Stimulated activated effector memory CD8-positive, alpha-beta T cell treated with anti-CD3 and anti-CD28 coated beads, Interleukin-12 subunit alpha, Interleukin-12 subunit beta, amount 100 ng/mL, for 72 hours (primary cell): ENCODE results near the gene NLRP13.
"Not testable (repeated sequence)": the region's sequence is repeated elsewhere in the genome, so short reads cannot be mapped to it uniquely, and the experiment has no call there.

ENCODE experiments used
- ATAC-seq: fragments of 150-1000 bp; cut with Tn5 transposase; 2 replicates; pipeline ENCODE4 v1.10.0; 2021
- DNase-seq, 2 donors: peaks; one replicate each; pipeline ENCODE4 v3.0.0; 2021 to 2022; ENCODE audit warnings: low spot score in 2 of 2
- H3K27ac Mint-ChIP-seq: one replicate; pipeline ENCODE4 v1.8.0; 2022; ENCODE audit warnings: mild to moderate bottlenecking, mixed read lengths
- H3K36me3 Mint-ChIP-seq: one replicate; pipeline ENCODE4 v1.8.0; 2022; ENCODE audit warnings: mild to moderate bottlenecking, mixed read lengths
- H3K4me1 Mint-ChIP-seq: one replicate; pipeline ENCODE4 v1.8.0; 2022; ENCODE audit warnings: mixed read lengths
- H3K4me3 Mint-ChIP-seq: one replicate; pipeline ENCODE4 v1.8.0; 2022; ENCODE audit warnings: mild to moderate bottlenecking, mixed read lengths
- H3K9me3 Mint-ChIP-seq: one replicate; pipeline ENCODE4 v1.8.0; 2022; ENCODE audit warnings: mixed read lengths

Gene NLRP13

DNA sequence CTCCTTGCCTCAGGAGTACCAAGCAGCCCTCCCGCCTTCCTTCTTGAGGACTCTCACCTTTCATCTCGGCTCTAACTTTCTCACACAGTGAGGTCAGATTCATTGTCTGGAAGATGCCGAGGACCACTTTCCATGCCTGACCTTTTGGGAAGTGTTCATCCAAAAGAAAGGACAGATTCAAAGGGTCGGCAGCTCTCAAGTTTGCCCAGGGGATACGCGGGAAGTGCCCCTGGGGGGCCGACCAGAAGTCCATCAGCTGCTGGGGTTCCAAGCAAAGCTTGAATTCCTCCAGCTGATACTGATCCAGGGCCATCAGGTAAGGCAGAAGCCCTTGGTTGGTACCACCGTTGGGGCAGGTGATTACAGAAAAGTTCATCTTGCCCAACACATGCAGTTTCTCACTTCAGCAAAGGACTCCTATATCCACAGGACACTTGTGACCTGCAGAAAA lies at the start of gene NLRP13:
Gene NLRP13, minus strand, starts transcription at position 401 of the 451 bp plus-strand sequence. Its CDS starts 25 bp downstream, at position 376.
- H3K36me3 Mint-ChIP-seq: no peaks in the 10 kb centered on the region
- H3K27ac Mint-ChIP-seq: no peak within 1 kb of the TSS
- H3K4me3 Mint-ChIP-seq: no peak within 1 kb of the TSS
- H3K4me1 Mint-ChIP-seq: no peaks in the 10 kb centered on the region
- DNase-seq: no peak
- H3K9me3 Mint-ChIP-seq: peaks cover 5% of the 10 kb centered on the region
- no peak for ATAC-seq

- Mint-ChIP-seq H3K4me1 (no peaks in the 10 kb centered on the region), H3K27ac (no peak overlapping the region), H3K9me3 (peaks cover 12% of the 10 kb centered on the region), H3K36me3 (no peaks in the 10 kb centered on the region), H3K4me3 (no peak overlapping the region)
- DNase-seq (no peak), ATAC-seq (no peak)
These were observed 48.3 kb upstream of the NLRP13 start for GRCh38 chr19:55980415-55980814.

DNA sequence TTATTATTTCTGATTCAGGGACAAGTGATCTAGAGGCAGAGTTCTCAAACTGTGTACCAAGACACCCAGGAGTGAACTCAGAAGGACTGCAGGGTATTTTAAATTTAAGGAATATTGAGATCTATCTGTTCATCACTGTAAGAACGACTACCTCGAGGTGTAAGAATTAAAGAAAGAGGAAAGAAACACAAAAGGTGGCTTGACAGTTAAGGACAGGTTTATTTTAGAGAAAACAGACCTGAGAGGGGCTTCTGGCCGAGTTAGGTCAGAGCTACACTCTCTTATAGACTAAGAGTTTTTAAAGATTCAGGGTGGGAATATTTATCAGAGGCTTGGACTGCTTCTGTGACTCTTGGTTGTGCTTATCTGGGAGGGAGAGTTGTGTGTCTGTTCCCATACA lies 41.8 kb upstream of the NLRP13 start:
- no peak for DNase-seq
- H3K4me1 Mint-ChIP-seq: no peaks in the 10 kb centered on the region
- no peaks in the 10 kb centered on the region for H3K36me3 Mint-ChIP-seq
- H3K27ac Mint-ChIP-seq: no peak overlapping the region
- no peak for ATAC-seq
- peaks cover 11% of the 10 kb centered on the region for H3K9me3 Mint-ChIP-seq
- no peak overlapping the region for H3K4me3 Mint-ChIP-seq

DNA sequence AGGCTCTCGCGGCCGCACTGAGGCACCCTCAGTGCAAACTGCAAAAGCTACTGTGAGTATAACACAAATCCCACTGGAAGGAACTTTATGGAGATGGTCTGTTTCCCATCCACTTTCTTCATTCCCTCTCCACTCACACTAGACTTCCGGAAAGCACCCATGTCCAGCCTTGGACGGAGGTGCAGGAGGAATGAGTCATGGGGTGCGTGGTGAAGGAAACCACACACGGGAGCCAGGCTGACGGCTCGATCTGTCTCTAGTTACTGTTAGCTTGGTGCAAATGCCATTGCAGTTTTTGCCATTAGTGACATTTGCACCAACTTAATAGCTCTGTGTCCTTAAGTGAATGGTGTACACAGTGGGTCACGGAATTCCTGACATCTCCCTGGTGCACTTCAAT lies 30.1 kb upstream of the NLRP13 start:
- Mint-ChIP-seq H3K36me3 (no peaks in the 10 kb centered on the region), H3K4me1 (no peaks in the 10 kb centered on the region), H3K4me3 (no peak overlapping the region), H3K9me3 (peaks cover 3% of the 10 kb centered on the region), H3K27ac (no peak overlapping the region)
- ATAC-seq: no peak
- DNase-seq: no peak

GRCh38 chr19:55959996-55960675 lies 28.0 kb upstream of the NLRP13 start:
- ATAC-seq (no peak), DNase-seq (no peak)
- no peak overlapping the region for H3K4me3 Mint-ChIP-seq
- H3K27ac Mint-ChIP-seq: no peak overlapping the region
- no peaks in the 10 kb centered on the region for H3K4me1 Mint-ChIP-seq
- no peaks in the 10 kb centered on the region for H3K9me3 Mint-ChIP-seq
- no peaks in the 10 kb centered on the region for H3K36me3 Mint-ChIP-seq

DNA sequence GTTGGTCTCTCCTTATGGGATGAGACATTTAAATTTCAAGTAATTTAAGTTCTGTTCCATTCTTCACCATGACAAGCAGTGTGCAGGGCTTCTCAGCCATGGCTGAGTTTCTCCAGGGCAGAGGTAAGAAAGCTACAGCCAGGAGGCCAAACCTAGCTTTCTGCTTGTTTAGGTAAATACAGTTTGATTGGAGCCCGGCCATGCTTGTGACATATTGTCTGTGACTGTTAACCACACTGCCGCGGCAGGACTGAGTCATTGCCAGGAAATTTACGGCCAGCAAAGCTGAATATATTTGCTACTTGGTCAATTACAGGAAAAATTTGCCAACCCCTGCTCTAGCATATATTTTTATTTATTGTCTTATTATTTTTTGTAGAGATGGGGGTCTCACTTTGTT lies 26.2 kb upstream of the NLRP13 start:
- Mint-ChIP-seq H3K36me3 (no peaks in the 10 kb centered on the region), H3K4me3 (no peak overlapping the region), H3K9me3 (no peaks in the 10 kb centered on the region), H3K27ac (no peak overlapping the region), H3K4me1 (no peaks in the 10 kb centered on the region)
- DNase-seq (no peak), ATAC-seq (no peak)

- Mint-ChIP-seq H3K9me3 (no peaks in the 10 kb centered on the region), H3K4me3 (no peak overlapping the region), H3K4me1 (no peaks in the 10 kb centered on the region), H3K27ac (no peak overlapping the region), H3K36me3 (no peaks in the 10 kb centered on the region)
- no peak for DNase-seq
- ATAC-seq: no peak
These were observed 24.3 kb upstream of the NLRP13 start for GRCh38 chr19:55956431-55956830.

- not testable (repeated sequence) for ATAC-seq, H3K4me3 Mint-ChIP-seq
These were observed 18.4 kb upstream of the NLRP13 start for GRCh38 chr19:55950566-55950965.

DNA sequence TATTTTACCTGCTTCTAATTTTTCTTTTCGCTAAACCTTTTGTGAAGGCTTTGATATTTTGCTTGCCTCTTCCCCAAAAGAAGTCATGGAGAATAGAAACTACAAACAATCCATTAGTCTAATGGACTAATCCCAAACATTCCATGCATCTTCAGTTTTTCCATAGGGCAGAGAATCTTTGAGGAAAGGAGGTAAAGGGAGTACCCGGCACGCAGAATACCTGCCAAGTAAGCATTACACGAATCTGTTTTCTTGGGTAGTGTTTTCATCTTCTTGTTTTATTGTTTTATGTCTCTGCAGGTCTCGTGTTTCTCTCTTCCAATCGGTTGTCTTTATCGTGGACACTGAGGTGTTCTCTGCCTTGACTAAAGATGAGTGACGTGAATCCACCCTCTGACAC lies 15.4 kb upstream of the NLRP13 start, which contains the start of gene NLRP8:
Gene NLRP8, plus strand, starts transcription at position 301 of the 400 bp plus-strand sequence.
- Mint-ChIP-seq H3K9me3 (peaks cover 13% of the 10 kb centered on the region), H3K4me3 (no peak within 1 kb of the TSS), H3K27ac (no peak within 1 kb of the TSS), H3K4me1 (no peaks in the 10 kb centered on the region), H3K36me3 (no peaks in the 10 kb centered on the region)
- DNase-seq (no peak), ATAC-seq (no peak)

More at GRCh38 chr19:55950566-55950965, 18.4 kb upstream of the NLRP13 start:
- H3K4me1 Mint-ChIP-seq, H3K9me3 Mint-ChIP-seq, DNase-seq, H3K27ac Mint-ChIP-seq, H3K36me3 Mint-ChIP-seq: not testable (repeated sequence)

DNA sequence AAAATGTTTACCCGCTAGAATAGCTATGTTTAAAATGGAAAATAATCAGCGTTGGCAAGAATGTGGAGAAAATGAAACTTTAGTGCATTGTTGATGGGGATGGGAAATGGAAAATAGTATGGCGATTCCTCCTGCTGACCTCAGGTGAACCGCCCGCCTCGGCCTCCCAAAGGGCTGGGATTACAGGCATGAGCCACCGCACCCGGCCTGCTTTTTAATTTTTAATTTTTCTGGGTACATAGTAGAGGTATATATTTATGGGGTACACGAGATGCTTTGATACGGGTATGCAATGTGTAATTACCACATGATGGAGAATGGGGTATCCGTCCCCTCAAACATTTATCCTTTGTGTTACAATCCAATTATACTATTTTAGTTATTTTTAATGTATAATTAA lies 8.2 kb upstream of the NLRP13 start:
- no peak overlapping the region for H3K4me3 Mint-ChIP-seq
- H3K27ac Mint-ChIP-seq: no peak overlapping the region
- ATAC-seq (no peak), DNase-seq (no peak)
- H3K36me3 Mint-ChIP-seq: no peaks in the 10 kb centered on the region
- no peaks in the 10 kb centered on the region for H3K4me1 Mint-ChIP-seq
- peaks cover 4% of the 10 kb centered on the region for H3K9me3 Mint-ChIP-seq

DNA sequence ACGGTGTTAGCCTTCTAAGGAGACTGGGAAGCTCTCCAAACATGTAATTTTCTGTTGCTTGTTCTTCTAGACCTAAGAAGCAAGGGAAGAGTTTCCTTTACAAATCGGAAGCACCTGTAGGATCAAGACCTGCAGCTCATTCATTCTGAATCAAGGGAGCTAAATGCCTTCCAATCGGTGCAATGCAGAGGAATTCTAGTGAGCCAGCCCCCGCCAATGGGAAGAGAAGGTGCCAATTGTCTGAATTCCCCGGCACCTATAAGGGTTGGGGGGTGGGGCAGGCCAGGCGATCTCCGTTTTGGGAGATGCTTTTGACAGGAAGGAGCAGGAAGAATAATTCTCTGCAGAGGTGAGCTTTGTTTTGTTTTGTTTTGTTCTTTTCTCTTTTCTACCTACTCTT lies 7.1 kb upstream of the NLRP13 start:
- Mint-ChIP-seq H3K4me1 (no peaks in the 10 kb centered on the region), H3K36me3 (no peaks in the 10 kb centered on the region), H3K9me3 (peaks cover 7% of the 10 kb centered on the region), H3K27ac (no peak overlapping the region), H3K4me3 (no peak overlapping the region)
- ATAC-seq: no peak
- no peak for DNase-seq

- DNase-seq (no peak), ATAC-seq (no peak)
- H3K27ac Mint-ChIP-seq: no peak overlapping the region
- no peaks in the 10 kb centered on the region for H3K36me3 Mint-ChIP-seq
- no peaks in the 10 kb centered on the region for H3K4me1 Mint-ChIP-seq
- H3K9me3 Mint-ChIP-seq: peaks cover 5% of the 10 kb centered on the region
- no peak overlapping the region for H3K4me3 Mint-ChIP-seq
These were observed 3.1 kb upstream of the NLRP13 start for GRCh38 chr19:55935206-55935605.

DNA sequence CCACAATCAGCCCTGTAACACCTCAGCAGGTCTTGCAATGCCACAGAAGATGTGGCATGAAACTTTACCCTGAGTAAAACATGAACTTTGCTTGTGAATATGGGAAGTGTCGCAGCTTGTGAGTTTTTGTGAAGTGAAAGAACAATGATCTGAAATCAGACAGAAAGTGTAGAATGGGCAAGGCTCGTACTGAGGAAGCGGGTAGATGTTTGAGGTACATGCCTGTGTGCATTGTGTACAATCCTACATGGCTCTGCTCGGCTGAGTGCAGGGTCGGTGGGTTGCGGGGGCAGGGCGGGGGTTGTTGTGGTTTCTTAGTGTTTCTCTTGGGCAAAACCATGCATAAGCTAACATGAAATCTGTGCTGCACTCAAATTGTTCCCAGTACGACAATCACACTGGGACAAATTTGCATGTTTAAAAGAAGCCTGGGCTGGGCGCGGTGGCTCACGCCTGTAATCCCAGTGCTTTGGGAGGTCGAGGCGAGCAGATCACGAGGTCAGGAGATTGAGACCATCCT lies 1.1 kb downstream of the NLRP13 start:
- Mint-ChIP-seq H3K27ac (no peak overlapping the region), H3K9me3 (peaks cover 5% of the 10 kb centered on the region), H3K36me3 (no peaks in the 10 kb centered on the region), H3K4me3 (no peak overlapping the region), H3K4me1 (no peaks in the 10 kb centered on the region)
- DNase-seq (no peak), ATAC-seq (no peak)

DNA sequence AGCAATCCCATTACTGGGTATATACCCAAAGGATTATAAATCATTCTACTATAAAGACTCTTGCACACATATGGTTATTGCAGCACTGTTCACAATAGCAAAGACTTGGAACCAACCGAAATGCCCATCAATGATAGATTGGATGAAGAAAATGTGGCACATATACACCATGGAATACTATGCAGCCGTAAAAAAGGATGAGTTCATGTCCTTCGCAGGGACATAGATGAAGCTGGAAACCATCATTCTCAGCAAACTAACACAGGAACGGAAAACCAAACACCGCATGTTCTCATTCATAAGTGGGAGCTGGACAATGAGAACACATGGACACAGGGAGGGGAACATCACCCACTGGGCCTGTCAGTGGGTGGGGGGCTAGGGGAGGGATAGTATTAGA lies 2.9 kb downstream of the NLRP13 start:
- not testable (repeated sequence) for H3K9me3 Mint-ChIP-seq, H3K4me3 Mint-ChIP-seq, DNase-seq, H3K4me1 Mint-ChIP-seq, ATAC-seq, H3K27ac Mint-ChIP-seq, H3K36me3 Mint-ChIP-seq

GRCh38 chr19:55927991-55928390 lies 4.1 kb downstream of the NLRP13 start:
- DNase-seq: no peak
- H3K4me3 Mint-ChIP-seq: no peak overlapping the region
- H3K9me3 Mint-ChIP-seq: peaks cover 8% of the 10 kb centered on the region
- no peaks in the 10 kb centered on the region for H3K4me1 Mint-ChIP-seq
- H3K27ac Mint-ChIP-seq: no peak overlapping the region
- no peak for ATAC-seq
- H3K36me3 Mint-ChIP-seq: no peaks in the 10 kb centered on the region

- DNase-seq (no peak), ATAC-seq (no peak)
- H3K9me3 Mint-ChIP-seq: peaks cover 11% of the 10 kb centered on the region
- H3K4me3 Mint-ChIP-seq: no peak overlapping the region
- H3K36me3 Mint-ChIP-seq: no peaks in the 10 kb centered on the region
- H3K27ac Mint-ChIP-seq: no peak overlapping the region
- no peaks in the 10 kb centered on the region for H3K4me1 Mint-ChIP-seq
These were observed 8.6 kb downstream of the NLRP13 start for GRCh38 chr19:55923556-55923955.
